Neural cell (in vitro differentiated cells): ENCODE data around the gene CBL.

Source experiments
- EP300 ChIP-seq: fragments of 450-650 bp; conservative IDR thresholded peaks from 2 replicates; pipeline ENCODE4 v1.6.1; 2014; ENCODE audit warnings: antibody characterized with exemption, mild to moderate bottlenecking, moderate library complexity; ENCODE audit not compliant: poor library complexity, severe bottlenecking
- EZH2 ChIP-seq: fragments of 200-600, 300-800 bp; shearing (Covaris generic), sonication (generic); IDR thresholded peaks from 2 replicates; pipeline ENCODE4 v1.6.1; 2014; ENCODE audit warnings: antibody characterized with exemption, low read length, borderline replicate concordance, mild to moderate bottlenecking; ENCODE audit not compliant: insufficient read depth, poor library complexity, severe bottlenecking
- TAF1 ChIP-seq: IDR thresholded peaks from 2 replicates; pipeline ENCODE4 v1.6.1; 2012; ENCODE audit warnings: low read depth
- TF ChIP-seq, protein P1 (sequence below): fragments of 450-650 bp; IDR thresholded peaks from 2 replicates; pipeline ENCODE4 v1.5.1; 2014; ENCODE audit warnings: antibody characterized with exemption, mild to moderate bottlenecking, moderate library complexity; ENCODE audit not compliant: poor library complexity, severe bottlenecking
- TF ChIP-seq, protein P2 (sequence below): IDR thresholded peaks from 2 replicates; pipeline ENCODE4 v1.6.1; 2012; ENCODE audit warnings: borderline replicate concordance

DNA sequence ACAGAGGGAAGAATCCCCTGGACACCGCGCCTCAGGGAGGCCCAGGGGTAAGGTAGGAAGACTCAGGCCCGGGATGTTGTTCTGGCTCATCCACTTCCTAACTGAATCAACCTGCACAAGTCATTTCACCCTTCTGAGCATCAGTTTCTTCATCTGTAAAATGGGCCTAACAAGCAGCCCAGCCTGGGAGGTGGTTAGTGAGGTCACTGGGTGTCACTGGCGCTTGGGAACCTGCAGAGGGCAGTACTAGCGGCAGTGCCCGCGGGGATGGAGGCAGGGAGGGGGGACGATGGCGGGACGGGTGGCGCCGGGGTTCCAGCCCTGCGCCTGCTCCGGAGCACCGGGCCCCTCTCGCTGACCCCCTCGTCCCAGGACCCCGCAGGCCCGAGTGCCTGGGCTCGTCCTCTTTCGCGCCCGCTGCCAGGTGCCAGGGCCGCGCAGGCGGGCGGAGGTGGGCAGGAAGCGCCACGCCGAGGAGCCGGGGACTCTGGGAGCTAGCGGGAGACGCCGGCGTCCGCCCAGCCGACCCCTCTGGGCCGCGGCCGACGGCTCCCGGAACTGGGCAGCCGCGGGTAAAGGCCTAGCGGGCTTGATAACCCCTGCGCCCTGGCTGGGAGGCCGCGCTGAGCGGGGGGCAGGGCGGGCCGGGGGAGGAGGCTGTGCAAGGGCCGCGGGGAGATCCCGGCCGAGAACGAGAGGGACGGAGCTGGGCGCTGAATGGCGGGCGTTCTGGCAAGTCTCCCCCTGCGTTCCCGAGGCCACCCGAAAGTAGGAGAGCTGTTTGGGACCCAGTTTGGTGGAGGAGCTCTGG lies 37.5 kb upstream of the CBL start, which contains the start of gene NLRX1:
- TF ChIP-seq, protein P1, sequence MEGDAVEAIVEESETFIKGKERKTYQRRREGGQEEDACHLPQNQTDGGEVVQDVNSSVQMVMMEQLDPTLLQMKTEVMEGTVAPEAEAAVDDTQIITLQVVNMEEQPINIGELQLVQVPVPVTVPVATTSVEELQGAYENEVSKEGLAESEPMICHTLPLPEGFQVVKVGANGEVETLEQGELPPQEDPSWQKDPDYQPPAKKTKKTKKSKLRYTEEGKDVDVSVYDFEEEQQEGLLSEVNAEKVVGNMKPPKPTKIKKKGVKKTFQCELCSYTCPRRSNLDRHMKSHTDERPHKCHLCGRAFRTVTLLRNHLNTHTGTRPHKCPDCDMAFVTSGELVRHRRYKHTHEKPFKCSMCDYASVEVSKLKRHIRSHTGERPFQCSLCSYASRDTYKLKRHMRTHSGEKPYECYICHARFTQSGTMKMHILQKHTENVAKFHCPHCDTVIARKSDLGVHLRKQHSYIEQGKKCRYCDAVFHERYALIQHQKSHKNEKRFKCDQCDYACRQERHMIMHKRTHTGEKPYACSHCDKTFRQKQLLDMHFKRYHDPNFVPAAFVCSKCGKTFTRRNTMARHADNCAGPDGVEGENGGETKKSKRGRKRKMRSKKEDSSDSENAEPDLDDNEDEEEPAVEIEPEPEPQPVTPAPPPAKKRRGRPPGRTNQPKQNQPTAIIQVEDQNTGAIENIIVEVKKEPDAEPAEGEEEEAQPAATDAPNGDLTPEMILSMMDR, result peak; percentile 37
- TF ChIP-seq TAF1 (no peak), EZH2 (no peak), EP300 (no peak)
- TF ChIP-seq, protein P2, sequence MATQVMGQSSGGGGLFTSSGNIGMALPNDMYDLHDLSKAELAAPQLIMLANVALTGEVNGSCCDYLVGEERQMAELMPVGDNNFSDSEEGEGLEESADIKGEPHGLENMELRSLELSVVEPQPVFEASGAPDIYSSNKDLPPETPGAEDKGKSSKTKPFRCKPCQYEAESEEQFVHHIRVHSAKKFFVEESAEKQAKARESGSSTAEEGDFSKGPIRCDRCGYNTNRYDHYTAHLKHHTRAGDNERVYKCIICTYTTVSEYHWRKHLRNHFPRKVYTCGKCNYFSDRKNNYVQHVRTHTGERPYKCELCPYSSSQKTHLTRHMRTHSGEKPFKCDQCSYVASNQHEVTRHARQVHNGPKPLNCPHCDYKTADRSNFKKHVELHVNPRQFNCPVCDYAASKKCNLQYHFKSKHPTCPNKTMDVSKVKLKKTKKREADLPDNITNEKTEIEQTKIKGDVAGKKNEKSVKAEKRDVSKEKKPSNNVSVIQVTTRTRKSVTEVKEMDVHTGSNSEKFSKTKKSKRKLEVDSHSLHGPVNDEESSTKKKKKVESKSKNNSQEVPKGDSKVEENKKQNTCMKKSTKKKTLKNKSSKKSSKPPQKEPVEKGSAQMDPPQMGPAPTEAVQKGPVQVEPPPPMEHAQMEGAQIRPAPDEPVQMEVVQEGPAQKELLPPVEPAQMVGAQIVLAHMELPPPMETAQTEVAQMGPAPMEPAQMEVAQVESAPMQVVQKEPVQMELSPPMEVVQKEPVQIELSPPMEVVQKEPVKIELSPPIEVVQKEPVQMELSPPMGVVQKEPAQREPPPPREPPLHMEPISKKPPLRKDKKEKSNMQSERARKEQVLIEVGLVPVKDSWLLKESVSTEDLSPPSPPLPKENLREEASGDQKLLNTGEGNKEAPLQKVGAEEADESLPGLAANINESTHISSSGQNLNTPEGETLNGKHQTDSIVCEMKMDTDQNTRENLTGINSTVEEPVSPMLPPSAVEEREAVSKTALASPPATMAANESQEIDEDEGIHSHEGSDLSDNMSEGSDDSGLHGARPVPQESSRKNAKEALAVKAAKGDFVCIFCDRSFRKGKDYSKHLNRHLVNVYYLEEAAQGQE, result no peak
